Superior temporal gyrus (tissue), 1 donor: ENCODE results near the gene PCLO.
A peak's percentile ranks its signal among the peaks of the same experiment; 100 is the strongest.
"Not testable (repeated sequence)": the region's sequence is repeated elsewhere in the genome, so short reads cannot be mapped to it uniquely, and the experiment has no call there.

Experiments
- DNase-seq: peaks from one replicate; pipeline ENCODE4 v3.0.0-alpha.2; 2016; ENCODE audit errors: extremely low spot score

The PCLO gene

DNA sequence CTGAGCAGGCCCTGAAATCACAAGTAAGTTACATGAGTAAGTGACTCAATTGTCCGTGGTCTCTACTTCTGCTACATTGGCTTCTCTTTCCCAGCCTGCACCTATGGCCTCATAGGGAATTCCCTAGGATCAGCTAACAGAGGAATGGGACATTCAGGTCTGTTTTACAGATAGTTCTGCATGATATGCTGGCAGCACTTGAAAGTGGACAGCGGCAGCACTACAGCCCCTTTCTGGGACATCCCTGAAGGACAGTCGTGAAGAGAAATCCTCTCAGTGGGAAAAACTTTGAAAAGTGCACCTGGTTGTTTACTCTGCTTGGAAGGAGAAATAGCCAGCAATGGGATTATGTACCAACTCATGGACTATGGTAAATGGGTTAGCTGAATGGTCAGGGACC lies 426.1 kb downstream of the PCLO start:
- no peak for DNase-seq

DNA sequence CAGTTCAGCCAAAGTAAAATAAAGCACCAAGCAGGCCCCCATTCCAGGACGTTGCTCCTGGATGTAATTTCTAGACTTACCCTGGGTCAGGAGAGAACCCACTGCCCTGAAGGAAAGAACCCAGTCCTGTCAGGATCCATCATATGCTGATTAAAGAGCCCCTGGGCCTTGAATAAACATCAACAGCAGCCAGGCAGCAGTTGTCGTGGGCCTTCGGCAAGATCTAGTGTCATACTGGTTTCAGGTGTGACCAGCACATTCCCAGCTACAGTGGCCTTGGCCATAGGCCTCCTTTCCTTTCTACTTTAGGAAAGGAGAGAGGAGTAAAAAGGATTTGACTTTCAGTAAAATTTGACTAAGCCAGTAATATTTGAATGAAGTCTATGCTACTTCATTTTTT lies 430.0 kb downstream of the PCLO start:
- no peak for DNase-seq

DNA sequence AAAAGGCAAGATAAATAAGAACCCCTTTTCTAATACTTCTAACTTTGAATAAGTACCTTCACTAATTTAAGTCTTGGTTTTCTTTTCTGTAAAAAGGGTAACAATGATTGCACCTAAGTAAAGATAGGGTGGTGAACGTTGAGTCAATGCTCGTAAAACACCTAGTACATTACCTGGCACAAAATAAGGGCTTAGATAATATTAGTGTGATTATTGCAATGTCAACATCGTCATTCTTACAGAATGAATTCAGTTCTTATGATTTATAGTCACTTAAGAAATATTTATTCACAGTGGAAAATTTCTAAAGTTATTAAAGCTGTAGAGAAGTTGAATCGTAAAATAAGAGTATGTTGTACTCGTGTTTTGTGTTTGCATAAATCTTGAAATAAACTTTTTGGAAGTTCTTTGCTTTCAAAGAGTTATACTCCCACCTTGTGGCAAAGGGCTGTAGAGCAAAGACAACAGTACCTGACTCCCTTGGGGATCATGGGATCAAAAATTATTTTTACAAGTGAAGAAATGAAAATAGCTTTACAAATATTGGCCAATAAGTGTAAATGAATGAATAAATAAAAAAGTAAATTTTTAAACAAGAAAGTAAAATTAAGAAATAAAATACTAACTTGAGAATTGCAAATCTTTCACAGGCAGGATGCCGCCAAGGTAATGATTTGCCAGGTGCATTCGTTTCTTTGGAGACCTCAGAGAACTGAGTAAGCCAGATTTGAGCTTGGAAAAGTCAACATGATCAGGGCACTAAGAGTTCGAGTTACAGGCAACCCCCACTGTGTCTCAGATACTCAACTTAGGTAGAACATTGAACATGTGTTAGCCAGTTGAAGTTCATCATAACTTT lies 433.3 kb downstream of the PCLO start:
- peak; percentile 45 for DNase-seq

DNA sequence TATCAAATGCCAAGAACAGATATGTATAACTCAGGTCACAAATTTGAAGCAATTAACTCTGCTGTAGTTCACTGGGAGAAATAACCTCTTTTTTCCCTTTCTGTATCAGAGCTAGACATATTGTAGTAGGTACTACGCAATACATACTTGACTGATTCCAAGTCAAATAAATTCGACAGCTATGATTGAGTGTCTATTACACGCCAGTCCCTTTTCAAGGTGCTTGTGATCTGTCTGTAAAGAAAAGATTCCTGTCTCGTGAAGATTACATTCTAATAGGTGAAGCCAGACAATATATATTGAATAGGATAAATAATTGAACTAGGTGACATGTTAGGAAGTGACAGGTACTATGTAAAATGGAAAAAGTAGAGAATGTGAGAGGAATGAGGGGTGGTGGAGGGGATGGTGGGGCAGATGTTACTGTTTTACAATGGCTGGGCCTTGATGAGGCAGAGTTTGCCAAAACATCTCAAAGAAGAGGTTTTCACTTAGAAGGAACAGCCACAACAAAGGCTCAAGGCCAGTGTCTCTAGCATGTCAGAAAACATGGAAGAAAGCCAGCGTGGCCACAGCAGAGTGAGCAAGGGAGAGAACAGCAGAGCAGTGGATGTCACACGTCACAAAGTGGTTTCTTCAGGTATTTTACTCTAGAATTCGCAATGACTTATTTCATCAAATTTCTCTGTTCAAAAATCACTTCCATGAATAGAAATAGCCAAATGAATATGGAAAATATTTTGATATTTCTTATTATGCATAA lies 436.5 kb downstream of the PCLO start:
- no peak for DNase-seq

DNA sequence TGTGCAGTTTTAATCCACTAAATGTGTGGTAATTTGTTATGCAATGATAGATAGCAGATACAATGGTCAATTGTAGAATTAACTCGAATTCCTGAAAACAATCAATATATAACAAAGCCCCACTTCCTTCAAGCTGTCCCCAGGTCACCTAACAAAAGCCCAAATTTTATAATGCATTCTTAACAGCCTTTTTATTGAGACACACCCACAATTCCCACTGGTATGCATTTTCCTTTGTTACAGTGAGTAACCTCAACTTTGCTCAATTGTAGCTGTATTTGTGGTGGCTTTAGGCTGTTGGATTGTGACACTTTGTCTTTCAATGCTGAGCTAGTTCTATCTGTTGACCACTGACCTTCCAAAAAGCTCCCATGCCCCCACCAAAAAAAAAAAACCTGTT lies 439.3 kb downstream of the PCLO start:
- no peak for DNase-seq

DNA sequence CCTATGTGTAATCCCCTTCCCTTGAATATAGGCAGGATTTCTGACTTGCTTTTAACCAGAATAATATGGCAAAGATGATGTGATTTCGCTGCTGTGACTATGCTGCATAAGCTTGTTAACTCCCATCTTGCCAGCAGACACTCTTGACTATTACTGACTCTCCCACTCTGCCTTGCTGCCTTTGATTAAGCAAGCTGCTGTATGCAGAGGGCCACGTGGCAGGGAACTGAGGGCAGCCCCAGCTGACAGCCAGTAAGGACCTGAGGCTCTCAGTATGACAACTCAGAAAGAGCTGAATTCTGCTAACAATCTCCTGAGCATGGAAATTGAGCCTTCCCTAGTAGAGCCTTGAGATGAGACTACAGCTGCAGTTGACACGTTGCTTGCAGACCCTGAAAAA lies 439.7 kb downstream of the PCLO start:
- DNase-seq, result no peak

DNA sequence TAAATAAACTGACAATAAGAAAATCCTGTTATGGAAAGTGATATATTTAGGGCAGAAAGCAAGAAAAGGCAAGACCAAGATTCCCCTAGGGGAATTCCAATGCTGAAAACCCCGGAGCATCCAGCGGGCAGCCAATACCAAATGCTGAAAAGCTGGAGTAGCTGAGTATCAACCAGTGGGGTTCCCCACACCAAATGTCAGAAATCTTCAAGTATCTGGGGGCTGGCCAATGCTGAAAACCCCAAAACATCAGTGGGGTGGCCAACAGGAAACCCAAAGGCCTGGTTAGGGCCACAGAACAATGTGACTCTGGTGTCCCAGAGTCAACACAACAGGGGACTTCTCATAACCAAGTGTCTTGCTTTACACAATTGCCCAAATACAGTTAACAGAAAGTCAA lies 447.3 kb downstream of the PCLO start:
- DNase-seq, result no peak

DNA sequence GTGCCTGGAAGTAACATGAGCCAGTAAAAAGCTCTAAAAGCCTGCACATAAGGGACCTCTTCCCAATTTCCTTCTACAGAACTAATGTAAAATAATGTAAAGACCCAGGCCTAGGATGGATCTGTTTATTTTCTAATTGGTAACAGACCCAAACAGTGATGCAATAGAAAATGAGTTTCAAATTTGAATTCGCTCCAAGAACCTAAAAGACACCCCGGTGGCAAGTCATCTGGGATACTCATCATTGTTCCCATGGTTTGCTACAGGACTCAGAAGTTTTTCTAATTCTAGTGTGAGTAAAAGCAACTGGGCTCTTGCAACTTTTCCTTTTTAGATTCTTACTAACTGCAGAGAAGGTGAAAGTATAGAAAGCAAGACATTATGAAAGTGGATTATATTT lies 447.8 kb downstream of the PCLO start:
- no peak for DNase-seq

- DNase-seq, result no peak
These were observed 449.2 kb downstream of the PCLO start for GRCh38 chr7:82713506-82713905.

DNA sequence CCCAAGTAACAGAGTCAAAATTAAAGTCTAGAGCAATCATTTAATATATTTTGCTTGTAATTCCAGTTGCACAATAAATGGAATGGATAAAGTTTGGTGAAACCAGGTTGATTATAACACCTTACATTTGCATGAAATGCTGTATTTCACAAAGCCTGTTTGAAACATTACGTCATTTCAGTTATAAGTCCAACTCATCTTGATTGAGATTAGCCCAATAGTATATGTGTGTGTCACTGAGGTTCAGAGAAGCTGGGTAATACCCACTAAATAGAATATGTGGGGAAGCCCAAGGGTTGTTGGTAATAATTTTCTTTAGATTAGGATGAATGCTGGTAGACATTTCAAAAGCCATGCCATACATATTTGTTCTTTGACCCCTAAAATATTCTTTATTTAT lies 456.3 kb downstream of the PCLO start:
- DNase-seq, result not testable (repeated sequence)

DNA sequence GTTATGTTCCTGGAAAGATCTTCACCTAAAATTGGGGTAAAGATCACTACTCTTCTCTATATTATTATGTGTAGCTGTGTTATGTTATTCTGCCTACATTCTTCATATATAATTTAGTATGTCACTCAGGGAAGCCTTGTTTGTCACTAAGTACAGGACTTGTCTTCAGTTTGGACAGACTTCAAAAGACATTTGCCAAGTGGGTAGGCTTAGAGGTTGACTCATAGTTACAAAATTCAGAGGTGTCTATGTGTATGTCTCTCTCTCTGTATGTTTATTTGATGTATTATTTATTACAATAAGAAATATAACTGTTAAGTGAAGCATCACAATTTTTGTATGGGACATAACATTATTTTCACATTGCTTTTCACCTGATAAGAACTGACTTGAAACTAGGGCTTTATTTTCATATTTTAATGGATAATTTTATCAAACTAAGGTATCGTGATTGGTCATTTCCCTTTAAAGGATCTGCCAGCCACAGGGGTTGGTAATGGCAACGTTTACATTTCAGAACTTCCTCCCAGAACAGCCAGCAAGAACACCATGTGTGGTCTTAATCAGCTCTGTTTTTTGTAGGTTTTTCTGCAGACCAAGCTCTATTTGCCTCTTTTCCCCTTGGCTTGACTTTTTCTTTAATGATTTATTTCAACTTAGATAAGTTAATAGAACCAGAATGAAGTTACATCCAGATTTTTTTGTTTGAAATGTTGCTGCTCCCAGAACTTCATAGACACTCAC lies 457.0 kb downstream of the PCLO start:
- DNase-seq, result no peak

GRCh38 chr7:82704121-82704520 lies 458.6 kb downstream of the PCLO start:
- no peak for DNase-seq
